GM12864 (cell line): ENCODE results near the gene CASP12.

ENCODE experiments used
- DNase-seq: peaks from one replicate; pipeline ENCODE4 v3.0.0-alpha.2; 2011; ENCODE audit warnings: low read depth
- H3K4me3 ChIP-seq: 2 replicates; pipeline ENCODE4 v1.5.1; 2011; ENCODE audit warnings: mild to moderate bottlenecking, low read depth, low read length, control low read depth
- TF ChIP-seq, protein P1 (sequence below): IDR thresholded peaks from 2 replicates; pipeline ENCODE4 v1.5.1; 2011; ENCODE audit warnings: low read depth, mild to moderate bottlenecking, moderate library complexity, low read length, control low read depth, inconsistent platforms; ENCODE audit errors: missing control alignments

CASP12 gene

DNA sequence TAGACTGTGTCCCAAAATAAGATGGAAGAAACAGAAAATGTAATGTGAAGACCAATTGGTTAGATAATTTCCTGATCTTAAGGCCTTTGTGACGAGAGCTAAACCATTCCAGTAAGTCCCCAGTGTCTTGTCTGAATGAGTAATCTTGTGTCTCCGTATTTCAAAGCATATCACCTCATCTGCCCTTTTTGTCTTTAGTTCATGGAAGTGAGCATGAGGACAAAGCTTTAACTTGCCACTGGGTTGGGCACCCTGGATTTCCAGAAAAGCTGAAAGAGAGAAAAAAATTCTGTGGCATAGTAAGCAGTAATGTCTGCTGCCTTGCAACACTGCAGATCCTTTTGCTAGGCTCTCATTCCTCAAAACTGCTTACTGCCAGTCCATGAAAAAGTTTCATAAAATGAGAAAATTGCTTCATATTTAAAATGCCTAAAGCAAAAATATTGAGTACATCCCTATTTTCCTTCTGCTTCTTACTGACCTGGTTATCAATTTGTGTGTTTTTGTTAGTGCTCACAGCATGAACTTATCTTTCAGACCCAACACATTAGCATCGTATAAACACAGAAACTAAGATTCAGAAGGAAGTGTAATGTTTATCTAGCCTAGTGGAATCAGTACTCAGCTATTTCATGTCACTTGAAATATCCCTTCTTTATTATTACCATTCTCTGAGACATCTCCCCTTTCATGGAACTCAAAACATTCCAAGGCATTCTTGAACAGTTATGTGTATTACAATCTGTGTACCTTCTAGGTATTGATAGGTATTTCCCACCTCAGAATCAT, 5.3 kb downstream of the CASP12 start:
- no peak overlapping the region for H3K4me3 ChIP-seq
- no peak for DNase-seq
- TF ChIP-seq, protein P1, sequence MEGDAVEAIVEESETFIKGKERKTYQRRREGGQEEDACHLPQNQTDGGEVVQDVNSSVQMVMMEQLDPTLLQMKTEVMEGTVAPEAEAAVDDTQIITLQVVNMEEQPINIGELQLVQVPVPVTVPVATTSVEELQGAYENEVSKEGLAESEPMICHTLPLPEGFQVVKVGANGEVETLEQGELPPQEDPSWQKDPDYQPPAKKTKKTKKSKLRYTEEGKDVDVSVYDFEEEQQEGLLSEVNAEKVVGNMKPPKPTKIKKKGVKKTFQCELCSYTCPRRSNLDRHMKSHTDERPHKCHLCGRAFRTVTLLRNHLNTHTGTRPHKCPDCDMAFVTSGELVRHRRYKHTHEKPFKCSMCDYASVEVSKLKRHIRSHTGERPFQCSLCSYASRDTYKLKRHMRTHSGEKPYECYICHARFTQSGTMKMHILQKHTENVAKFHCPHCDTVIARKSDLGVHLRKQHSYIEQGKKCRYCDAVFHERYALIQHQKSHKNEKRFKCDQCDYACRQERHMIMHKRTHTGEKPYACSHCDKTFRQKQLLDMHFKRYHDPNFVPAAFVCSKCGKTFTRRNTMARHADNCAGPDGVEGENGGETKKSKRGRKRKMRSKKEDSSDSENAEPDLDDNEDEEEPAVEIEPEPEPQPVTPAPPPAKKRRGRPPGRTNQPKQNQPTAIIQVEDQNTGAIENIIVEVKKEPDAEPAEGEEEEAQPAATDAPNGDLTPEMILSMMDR, result no peak

DNA sequence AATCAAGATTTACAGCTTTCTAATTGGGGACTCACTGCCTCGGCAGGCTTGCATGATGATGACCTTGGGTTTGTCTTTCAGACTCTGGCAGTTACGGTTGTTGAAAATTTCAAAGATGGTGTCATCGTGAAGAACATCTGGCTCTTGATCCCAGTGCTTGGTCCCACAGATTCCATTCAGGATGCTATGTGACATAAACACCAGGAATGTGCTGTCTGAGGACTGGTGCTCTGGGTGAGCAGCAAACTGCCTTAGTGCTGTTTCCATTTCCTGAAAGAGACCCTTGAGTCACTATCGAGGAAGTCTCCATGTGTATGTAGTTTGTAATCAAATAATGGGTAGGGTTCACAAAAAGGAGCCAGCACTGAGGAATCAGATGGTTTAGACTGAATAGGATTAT, 7.1 kb downstream of the CASP12 start:
- no peak for DNase-seq
- no peak overlapping the region for H3K4me3 ChIP-seq
- TF ChIP-seq, protein P1, result no peak

DNA sequence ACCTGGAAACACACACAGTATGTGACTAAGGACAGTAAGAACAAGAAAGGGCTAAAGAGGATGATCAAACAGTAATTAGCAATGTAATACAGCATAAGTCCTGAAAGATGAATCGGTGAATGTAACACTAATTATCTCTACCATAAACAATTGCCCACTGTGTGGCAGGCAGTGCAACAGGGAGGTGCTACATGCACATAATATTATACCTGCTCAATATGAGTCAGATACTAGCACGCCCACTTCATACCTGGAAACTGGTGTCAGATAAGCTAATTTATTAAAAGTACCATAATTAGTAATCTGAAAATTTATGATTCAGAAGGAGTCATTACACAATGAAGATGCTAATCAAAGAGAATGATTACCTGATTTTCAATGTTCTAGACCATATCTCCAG, 14.9 kb downstream of the CASP12 start:
- no peak for DNase-seq
- TF ChIP-seq, protein P1, result no peak
- no peak overlapping the region for H3K4me3 ChIP-seq

DNA sequence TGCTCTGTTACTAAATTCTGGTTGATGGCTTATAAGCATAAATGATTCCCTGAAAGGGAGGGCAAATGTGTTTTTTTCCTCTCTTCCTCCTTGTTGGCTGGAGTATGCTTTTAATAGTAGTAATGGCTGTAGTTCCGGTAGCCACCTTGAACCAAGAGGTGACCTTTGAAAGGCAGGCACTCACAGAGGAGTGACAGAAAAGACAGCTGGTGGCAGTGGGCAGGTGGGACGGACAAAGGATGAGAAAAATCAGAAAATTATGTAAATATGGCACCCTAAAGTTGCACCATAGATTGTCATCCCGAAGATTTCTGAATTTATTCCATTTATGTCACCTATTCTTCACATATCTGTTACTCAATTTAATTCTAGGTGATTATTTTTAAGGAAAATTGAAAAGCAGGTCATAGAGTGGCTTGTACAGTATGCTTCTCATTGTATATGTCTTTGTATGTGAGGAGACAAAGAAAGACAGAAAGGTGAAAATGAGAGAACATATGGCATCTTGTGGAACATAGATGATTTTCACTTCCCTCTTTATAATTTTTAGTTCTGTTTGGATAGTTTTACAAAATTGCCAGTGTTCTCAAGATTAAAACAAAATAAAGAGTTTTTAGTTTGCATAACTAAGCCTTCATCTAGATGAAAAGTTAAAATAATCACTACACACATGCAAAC, 17.0 kb downstream of the CASP12 start:
- peak; percentile 26 for DNase-seq
- H3K4me3 ChIP-seq, result no peak overlapping the region
- TF ChIP-seq, protein P1, result no peak

DNA sequence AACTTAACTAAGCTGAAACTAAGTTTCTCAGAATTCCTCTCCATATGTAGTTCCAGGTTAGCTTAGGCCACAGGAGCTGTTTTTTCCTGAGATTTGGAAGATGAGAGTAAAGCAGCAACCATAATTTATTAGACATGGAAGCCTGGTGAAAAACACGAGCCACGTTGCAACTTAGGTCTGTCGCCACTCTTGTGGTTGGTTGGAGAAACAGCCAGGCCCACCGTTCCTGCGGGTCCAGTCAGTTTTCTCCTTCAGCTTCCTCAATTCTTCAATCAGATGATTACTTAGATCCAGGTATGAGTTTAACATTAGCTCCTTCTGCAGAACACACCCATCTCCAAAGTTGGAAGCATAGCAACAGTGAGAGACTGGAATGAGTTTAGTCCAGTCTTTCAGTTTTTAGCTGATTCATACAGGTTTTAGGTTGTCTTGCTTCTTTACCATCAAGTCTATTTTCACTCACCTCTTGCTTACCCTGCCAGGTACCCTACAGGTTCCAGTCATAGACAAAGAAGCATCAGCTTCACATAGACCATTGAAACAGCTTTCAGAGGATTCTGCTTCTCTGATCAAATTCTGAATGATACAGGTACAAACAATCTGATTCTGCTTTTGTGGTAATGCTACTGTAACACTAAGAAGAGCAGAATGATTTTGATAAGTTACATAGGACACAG, 18.6 kb downstream of the CASP12 start:
- no peak for DNase-seq
- H3K4me3 ChIP-seq, result no peak overlapping the region
- TF ChIP-seq, protein P1, result no peak

DNA sequence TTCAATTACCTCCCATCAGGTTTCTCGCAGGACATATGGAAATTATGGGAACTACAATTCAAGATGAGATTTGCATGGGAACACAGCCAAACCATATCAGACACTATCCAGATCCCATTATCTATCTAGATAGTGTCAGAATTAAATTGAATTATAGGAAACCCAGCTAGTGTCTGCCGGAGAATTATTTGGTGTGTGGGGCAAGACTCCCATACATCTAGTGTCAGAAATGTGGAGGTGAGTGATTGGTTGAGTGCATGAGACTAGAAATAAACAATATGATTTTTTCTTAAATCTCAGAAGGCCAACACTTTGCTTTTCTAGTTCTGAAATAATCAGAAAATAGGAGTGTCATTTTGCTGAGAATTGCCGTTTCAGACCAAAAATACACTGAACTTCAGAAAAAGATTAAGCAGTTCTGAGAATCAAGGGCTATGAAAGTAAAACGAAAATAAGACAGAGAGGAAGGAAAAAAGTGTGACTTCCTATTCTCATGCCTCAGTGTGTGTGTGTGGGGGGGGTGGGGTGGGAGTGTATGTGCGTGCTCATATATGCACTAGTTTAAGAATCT, 21.3 kb downstream of the CASP12 start:
- peak; percentile 27 for DNase-seq
- TF ChIP-seq, protein P1, result no peak
- H3K4me3 ChIP-seq, result no peak overlapping the region
